SK-N-SH (cell line): ENCODE data around the gene FFAR4.

ENCODE experiments used
- NFIC ChIP-seq: IDR thresholded peaks from 2 replicates; pipeline ENCODE4 v1.4.0; 2012; ENCODE audit warnings: borderline replicate concordance
- NRF1 ChIP-seq: IDR thresholded peaks from 2 replicates; pipeline ENCODE4 v1.6.1; 2012; ENCODE audit warnings: low read depth, mild to moderate bottlenecking, low read length
- RXRA ChIP-seq: IDR thresholded peaks from 2 replicates; pipeline ENCODE4 v1.4.0; 2012; ENCODE audit warnings: low read depth, mild to moderate bottlenecking, borderline replicate concordance

- TF ChIP-seq NRF1 (no peak), NFIC (no peak), RXRA (no peak)
Measured at GRCh38 chr10:93518531-93518930, 47.9 kb upstream of the FFAR4 start.
